ENCODE results near the gene ITGAD.
"Not testable (repeated sequence)": the region's sequence is repeated elsewhere in the genome, so short reads cannot be mapped to it uniquely, and the experiment has no call there.

ITGAD gene

GRCh38 chr16:31429796-31430195, 36.7 kb downstream of the ITGAD start:
- no peak for DNase-seq (ENCODE audit: low read depth, low spot score)

- DNase-seq (ENCODE audit: low read depth, low spot score), result peak; percentile 15
These were observed 37.4 kb downstream of the ITGAD start for GRCh38 chr16:31430380-31431052.

- peak; percentile 52 for DNase-seq (ENCODE audit: low read depth, low spot score)
These were observed 42.4 kb downstream of the ITGAD start for GRCh38 chr16:31435341-31436220.

DNA sequence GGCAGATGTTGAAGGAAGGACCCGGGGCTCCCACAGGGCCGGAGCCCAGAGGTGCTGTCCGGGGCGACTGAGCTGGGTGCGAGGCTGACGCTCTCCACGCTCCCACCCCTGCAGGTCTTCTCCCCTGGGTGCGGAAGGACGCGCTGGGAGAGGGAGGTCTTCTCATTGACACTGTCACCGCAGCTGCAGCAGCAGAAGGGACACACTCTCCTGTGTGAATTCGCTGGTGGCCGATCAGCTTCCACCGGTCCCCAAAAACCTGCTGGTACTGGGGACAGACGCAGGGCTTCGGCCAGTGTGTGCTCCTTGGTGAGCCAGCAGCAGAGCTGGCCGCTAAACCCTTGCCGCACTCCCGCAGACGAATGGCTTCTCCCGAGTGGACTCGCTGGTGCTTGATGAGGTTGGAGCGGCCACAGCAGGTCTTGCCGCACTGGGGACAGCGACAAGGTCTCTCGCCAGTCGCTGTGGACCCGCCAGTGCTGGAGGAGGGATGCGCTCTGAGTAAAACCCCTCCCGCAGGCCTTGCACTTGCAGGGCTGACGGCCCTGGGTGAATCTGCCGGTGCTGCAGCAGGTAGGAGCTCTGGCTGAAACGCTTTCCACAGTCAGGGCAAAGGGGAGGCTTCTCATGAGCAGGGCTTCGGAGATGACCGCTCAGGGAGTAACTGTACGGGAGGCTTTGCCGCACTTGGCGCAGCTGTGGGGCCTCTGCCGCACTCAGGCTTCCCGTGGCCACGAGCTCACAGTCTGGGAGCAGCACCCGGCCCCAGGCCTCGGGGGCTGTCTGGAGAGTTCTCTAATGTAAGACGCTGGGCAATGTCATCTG, 43.3 kb downstream of the ITGAD start:
- peak; percentile 18 for DNase-seq (ENCODE audit: low read depth, low spot score)

DNA sequence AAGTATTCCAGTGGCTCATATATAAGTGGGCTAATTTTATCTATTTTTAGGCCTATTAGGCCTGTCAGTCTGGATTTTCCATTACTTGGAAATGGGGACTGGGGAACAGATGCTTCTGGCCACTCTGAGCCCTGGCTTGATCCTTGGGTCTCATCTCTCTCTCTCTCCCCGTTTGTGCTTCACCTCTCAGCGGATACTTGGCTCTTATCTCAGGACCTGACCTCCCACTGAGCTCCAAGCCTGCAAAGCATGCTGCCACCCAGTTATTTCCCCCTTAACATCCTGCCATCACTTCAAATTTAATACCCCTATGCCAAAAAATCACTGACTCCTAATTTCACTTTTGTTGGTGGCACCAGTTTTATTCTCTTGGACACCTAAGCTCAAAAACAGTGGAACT, 45.3 kb downstream of the ITGAD start:
- no peak for DNase-seq (ENCODE audit: low read depth, low spot score)

DNA sequence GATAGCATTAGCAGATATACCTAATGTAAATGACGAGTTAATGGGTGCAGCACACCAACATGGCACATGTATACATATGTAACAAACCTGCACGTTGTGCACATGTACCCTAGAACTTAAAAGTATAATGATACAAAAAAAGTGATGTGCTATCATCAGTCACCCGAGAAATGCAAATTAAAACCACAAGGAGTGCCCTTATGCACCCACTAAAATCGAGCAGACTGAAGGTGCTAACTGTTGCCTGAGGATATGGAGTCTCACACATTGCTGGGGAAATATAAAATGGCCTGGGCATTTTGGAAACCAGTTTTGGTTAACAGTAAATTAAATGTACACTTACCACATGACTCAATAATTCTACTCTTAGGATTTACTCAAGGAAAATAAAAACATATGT, 45.9 kb downstream of the ITGAD start:
- not testable (repeated sequence) for DNase-seq (ENCODE audit: low read depth, low spot score)

DNA sequence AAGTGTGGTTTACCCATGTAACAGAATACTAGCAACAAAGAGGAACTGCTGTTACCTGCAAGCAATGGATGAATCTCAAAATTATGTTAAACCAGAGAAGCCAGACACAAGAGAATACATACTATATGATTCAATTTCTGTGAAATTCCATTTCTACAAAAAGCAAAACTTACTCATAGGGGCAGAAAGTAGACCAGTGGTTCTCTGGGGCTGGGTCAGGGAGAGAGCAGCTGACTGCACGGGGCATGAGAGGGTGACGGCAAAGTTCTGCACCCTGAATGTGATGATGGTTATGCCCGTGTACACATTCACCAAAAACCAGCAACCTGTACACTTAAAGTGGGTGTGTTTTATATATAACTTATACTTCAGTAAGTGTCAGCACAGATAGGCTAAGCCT, 46.4 kb downstream of the ITGAD start:
- no peak for DNase-seq (ENCODE audit: low read depth, low spot score)

DNA sequence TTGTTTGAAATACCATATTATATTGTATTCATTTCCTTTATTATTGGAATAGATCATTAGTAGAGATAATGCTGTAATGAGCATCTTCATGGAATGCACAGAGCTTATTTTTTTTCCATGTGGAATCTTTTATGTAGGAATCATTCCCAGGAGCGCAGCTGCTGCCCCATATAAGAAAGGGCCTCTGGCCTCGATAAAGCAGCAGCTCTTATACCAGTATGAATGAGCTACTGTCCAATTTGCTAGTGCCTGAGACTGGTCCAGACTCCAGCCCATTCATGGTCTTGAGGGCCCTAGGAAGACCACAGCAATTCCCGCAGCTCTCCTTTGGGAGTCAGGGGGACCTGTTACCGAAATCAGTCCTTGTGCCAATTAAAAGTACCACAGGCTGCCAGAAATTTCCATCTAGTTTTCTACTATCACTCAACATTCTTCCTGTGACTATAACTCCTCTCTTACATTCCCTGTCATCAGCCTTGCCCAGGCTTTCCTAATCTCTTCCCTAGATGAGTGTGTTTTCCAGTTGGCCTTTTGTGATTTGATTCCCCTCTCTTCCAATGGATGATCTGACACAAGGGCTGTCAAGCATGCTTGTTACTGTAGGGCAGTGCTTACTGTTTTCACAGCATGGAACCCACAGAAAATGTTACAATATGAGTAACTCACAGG, 47.5 kb downstream of the ITGAD start:
- DNase-seq (ENCODE audit: low read depth, low spot score), result no peak

DNA sequence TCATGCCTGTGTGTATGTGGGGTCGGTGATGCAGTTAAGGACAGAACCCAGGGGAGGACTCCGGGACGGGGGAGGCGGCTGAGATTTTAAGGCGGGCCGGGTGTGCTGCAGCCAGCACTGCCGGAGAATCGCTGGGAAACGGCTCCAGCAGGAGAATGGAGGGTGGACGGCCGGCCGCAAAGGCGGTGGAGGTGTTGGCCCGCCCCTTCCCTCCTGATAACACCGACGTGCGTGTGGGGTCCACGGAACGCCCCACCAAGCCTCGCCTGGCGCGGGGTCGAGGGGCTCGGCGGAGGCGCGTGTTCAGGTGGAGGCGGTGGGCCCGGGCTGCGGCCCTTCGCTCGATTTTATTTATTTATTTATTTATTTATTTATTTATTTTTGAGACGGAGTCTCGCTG, 48.8 kb downstream of the ITGAD start:
- no peak for DNase-seq (ENCODE audit: low read depth, low spot score)

GRCh38 chr16:31445931-31446330, 52.8 kb downstream of the ITGAD start:
- DNase-seq (ENCODE audit: low read depth, low spot score), result not testable (repeated sequence)

DNA sequence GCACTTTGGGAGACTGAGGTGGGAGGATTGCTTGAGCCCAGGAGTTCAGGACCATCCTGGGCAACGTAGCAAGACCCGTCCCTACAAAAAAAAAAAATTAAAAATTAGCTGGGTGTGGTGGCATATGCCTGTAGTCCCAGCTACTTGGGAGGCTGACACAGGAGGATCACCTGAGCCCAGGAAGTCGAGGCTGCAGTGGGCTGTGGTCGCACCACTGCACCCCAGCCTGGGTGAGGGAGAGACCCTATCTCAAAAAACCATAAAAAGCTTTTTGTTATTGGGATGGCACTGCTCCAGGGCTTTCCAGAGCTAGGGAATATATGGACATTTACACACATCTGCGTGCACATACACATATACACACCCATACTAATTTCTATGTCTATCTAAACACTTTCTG, 58.1 kb downstream of the ITGAD start:
- no peak for DNase-seq (ENCODE audit: low read depth, low spot score)

GRCh38 chr16:31451681-31452351, 58.7 kb downstream of the ITGAD start:
- DNase-seq (ENCODE audit: low read depth, low spot score), result peak; percentile 76

- DNase-seq (ENCODE audit: low read depth, low spot score), result no peak
These were observed 59.5 kb downstream of the ITGAD start for GRCh38 chr16:31452631-31453106.

DNA sequence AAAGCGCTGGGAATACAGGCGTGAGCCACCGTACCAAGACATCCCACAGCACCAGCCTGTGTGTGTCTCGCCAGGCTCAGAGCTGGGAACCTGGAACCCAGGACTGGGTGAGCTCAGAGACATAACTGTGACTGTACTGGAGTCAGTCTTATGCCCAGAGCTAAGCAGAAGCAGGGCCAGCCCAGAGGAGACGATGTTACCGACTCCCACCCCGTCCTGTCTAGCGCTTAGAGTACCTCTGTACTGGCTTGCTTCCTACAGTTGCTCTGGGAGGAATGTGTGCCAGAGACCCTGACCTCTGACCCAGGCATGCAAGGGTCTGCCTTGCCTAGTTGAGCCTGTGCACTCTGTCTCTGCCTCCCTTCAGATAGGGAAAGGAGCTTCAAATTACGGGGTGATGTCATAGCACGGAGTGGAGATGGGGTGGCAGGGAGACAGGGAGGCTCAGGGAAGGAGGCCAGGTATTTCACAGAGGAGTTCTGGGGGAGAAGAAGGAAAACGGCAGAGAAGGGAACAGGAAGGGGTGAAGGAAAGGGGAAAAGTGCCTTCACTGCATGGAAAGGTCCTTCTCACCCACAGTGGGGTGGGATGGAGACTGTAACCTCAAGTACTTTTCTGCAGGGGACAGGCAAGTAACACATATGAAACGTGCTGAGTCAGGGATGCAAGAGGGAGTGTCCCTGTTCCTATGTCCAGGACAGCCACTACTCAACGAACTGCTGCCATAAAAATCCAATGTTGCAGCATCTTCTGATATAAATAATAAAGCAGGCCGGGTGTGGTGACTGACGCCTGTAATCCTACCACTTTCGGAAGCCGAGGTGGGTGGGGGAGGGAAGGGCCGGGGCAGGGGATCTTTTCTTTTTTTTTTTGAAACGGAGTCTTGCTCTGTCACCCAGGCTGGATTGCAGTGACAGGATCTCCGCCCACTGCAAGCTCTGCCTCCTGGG, 60.4 kb downstream of the ITGAD start:
- DNase-seq (ENCODE audit: low read depth, low spot score), result peak; percentile 85

DNA sequence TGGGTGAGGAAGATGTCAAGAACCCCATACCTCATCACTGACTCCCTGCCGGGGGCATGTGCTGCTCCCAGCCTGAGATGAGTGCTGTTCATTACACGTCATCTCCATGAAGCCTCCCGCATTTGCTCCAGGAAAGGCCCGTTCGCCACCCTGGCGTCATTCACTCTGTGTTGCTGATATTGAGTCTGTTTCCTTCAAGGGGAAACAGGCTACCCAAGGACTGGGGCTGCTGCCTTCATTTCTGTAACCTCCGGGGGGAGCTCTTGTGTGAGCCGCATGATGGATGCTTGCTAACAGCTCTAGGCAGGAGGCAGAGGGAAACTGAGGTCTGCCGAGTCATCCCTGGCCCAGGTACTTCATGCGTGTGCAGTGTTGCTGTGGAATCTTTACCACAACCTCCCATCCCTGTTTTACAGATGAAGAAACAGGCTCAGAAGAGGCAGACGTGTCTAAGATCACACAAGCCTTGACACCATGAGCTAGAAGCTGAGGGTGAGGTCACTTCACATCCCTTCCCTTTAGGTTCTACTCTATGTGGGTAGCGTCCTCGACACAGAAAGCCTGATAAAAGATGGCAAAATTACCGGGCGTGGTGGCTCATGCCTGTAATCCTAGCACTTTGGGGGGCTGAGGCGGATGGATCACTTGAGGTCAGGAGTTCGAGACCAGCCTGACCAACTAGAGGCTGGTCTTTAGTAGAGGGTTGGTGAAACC, 62.6 kb downstream of the ITGAD start:
- DNase-seq (ENCODE audit: low read depth, low spot score), result no peak

- no peak for DNase-seq (ENCODE audit: low read depth, low spot score)
These were observed 63.8 kb downstream of the ITGAD start for GRCh38 chr16:31456988-31457360.

DNA sequence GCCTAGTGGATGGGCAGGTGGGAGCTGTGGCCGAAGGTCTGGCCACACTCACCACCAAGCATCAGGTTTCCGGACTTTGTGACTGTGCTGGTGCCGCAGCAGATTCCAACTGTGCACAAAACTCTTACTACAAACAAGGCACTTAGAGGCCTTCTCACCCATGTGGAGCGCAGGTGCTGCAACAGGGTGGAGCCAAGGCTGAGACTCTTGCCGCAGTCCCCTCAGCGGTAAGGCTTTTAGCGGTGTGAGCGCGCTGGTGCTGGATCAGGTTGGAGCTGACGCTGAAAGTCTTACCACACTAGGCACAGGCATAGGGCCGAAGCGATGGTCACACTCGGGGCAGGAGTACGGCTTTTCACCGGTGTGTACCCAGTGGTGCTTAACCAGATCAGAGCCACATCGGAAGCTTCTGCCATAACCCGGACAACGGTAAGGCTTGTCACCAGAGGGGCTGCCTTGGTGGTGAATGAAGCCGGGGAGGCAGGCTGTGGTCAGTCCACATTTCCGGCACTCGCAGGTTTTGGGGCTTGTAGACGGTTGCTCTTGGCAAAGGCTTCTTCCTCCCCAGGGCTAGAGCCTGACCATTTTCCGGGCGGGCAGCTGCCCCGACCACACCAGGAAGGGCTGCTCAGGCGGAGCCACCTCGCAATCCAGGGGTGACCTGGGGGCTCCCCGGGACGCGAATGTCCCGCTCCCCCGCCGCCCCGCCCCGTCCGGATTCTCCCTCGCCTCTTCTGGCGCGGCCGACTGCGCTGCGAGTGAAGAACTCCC, 65.1 kb downstream of the ITGAD start:
- DNase-seq (ENCODE audit: low read depth, low spot score), result peak; percentile 73
